HG03442 (cell line): ENCODE measurements around the gene SPO11.

Source experiments
- ATAC-seq: cut with Tn5 transposase; IDR thresholded peaks from one replicate; pipeline ENCODE4 v1.9.1; 2021; ENCODE audit warnings: mild to moderate bottlenecking, moderate library complexity; ENCODE audit not compliant: unreplicated experiment

Gene SPO11

GRCh38 chr20:57309544-57310115, 20.0 kb upstream of the SPO11 start:
- ATAC-seq = no peak

DNA sequence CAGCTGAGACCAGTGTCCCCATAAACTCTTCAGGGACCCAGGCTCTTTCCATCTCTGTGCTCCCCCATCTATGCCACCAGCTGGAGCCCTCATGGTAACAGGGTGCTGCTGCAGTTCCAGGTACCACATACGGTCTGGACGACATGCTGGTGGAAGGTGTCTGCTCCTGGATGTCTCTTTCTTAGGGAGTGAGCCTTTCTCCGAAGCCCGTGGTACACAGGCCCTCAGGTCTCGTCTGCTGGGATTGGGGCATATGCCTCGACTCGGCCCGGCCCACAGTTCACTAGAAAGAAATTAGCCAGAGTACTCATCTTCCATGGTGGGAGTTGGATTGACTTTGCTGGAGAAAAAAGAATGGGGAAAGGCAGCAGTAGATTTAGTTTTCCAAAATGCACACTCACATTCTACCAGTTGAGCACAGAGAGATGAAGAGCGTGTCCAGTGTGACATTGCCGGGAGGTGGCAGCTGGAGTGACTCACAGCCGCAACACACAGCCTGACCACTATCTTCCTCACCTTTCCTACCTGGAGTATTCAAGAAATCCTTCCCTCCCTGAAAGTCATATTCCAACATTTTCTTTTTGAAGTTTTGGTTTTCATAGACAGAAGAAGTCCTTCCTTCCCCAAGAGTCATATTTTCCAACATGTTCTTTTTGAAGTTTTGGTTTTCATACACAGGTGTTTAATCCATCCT, 18.6 kb upstream of the SPO11 start:
- no peak for ATAC-seq

DNA sequence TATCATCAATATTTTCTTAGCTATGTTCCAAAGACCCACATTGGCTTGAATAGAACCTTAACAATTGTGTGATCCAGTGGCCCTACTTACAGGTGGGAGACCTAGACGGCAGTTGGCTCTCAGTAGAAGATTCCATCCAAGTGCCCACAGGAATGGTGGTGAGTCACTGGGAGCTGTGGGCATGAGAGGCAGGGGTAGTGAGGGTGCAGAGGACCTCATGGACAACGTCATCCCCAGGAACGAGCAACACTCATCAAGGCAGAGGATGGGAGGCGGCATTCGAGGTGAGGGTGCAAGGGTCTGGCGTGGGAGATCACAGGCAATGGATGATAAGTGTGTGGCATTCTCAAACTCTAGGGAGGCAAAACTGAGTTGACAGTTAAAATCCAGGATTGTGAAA, 17.5 kb upstream of the SPO11 start:
- ATAC-seq = no peak

DNA sequence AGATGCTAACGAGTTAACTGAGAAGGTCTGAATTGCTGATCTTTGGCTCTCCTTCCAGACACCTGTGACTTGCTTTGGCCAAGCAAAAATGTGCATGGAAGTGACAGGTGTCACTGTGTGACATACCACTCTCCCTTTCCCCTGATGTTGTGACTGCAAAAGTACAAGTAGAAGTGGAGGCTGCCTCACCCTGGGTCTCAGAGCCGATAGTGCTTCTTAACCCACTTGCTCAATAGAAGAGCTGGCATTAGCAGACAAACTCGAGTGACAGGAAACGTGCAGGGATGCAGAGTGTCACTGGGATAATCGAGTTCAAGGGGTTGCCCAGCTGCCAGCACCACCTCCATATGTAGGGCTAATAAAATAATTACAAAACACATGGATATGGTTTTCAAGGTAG, 16.4 kb upstream of the SPO11 start:
- no peak for ATAC-seq

DNA sequence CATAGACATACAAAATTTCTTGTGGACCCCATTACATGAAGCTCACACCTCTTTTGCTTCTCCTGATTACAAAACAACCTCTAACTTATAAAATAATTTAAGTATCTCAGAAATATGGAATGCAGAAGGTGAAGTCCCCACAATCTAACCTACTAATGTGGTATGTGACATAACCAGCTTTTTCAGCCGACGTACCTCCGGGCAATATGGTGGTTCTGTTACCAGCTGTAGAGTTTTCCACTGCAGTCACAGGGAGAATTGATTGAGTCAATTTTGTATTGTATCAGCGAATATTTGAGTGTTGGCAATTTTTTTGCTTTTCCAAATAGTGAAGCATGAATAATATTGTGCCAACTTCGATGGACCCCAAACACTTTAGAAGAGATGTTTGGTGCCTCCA, 15.7 kb upstream of the SPO11 start:
- no peak for ATAC-seq

- ATAC-seq = no peak
Measured at GRCh38 chr20:57315083-57315975, 14.3 kb upstream of the SPO11 start.

DNA sequence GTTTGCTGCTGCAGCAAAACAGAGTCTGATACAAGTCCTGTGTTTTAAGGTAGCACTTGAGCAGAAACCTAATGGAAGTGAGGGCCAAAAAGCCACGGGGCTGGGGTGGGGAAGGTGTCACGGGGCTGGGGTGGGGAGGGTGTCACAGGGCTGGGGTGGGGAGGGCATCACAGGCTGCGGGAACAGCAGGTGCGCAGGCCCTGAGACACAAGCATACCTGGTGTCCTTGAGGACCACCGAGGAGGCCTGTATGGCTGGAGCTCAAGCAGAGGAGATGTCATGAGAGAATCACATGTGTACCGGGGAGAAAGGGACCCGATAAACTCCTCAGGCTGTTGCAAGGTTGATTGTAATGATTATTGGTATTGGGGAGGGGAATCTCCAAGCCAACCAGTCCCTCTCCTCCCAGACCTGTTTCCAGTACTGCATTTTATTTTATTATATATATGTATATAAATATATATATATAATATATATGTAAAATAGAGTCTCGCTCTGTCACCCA, 13.6 kb upstream of the SPO11 start:
- no peak for ATAC-seq

- no peak for ATAC-seq
Measured at GRCh38 chr20:57316795-57317201, 12.8 kb upstream of the SPO11 start.

- no peak for ATAC-seq
Measured at GRCh38 chr20:57317316-57317788, 12.3 kb upstream of the SPO11 start.

GRCh38 chr20:57317789-57318371, 11.7 kb upstream of the SPO11 start:
- ATAC-seq = no peak

DNA sequence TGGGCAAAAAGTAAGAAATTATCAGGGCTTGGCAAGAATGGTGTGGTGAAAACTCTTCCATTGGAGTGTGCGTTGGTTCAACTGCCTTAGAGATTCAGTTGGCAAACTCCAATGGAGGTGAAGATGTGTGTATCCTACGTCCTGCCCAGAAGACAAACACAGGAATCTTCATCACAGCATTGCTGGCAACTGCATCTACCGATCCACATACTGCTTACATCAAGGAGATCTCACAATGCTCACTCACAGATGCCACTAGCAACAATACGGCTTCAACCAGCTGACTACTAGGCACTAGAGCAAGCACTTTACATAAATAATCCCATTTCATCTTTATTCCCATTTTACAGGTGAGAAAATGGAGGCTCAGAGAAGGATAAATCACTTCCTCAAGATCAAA, 10.0 kb upstream of the SPO11 start:
- ATAC-seq = no peak

GRCh38 chr20:57320358-57320757, 9.2 kb upstream of the SPO11 start:
- no peak for ATAC-seq

DNA sequence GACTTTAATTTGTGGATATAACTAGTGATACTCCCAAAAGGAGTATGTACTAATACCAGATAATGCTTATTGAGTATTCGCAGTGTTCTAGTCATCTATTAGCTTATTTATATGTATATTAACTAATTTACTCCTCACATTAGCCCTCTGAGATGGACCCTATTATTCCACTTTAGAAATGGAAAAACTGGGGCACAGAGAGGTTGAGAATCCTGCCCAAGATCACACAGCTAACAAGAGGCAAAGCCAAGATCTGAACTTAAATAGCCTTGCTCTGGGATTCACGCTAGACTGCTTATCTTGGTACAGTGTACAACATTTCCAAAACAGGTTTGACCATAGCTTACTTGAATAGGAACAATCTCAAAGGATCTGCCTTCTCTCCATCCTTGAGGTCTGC, 8.5 kb upstream of the SPO11 start:
- ATAC-seq = no peak

DNA sequence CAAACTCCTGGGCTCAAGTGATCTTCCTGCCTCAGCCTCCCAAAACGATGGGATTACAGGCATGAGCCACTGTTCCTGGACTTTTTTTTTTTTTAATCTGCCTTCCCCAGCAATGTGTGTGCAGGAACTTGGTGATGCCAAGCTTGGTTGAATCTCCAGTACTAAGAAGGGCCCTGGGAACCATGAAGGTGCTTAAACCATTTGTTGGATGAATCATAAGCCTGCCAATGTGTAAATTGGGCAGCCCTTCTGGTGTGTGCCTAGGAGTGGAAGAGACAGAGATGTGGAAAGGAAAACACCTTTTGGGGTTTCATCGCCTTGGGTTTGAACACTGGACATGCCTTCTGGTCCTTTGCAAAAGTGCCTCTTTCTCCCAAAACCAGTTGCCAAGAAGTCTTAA, 7.1 kb upstream of the SPO11 start:
- no peak for ATAC-seq

DNA sequence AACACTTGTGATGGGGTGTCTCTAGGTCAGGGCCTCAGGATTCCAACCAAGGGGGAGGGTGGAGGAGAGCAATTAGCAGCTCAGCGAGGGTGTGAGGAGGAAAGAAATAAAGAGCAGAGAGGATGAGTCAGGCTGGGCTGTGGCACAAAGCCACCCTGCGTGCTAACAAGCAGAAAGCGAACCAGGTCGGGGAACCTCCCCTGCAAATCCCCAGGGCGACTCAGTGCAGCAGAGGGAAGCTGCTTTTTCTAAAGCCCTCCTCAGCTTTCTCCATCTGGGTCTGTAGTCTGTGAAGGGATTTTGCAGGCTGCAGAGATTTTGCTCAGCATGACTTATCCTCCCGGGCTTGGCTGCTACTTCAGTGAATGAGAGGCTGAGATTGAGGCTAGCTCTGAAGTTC, 6.6 kb upstream of the SPO11 start:
- ATAC-seq = peak; percentile 60

DNA sequence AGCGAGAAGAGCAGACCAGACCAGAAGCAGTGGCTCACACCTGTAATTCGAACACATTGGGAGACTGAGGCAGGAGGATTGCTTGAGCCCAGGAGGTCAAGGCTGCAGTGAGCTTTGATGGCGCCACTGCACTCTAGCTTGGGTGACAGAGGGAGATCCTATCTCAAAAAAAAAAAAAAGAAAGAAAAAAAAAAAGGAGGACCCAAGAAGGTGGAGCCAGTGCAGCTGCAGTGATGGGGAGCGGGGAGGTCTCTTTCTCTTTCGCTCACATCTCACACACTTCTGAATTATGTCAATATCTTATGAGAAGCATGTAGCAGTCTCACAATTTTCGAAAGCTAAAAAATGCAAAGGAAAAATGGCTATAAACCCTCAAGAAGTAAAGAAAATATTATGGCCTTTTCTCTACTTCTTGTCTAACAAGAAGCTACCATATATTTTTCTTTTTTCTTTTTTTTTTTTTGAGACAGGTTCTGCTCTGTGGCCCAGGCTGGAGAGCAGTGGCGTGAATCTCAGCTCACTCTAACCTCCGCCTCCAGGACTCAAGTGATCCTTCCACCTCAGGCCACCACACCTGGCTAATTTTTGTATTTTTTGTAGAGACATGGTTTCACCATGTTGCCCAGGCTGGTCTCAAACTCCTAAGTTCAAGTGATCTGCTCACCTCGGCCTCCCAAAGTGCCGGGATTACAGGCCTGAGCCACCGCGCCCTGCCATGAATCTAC, 3.8 kb upstream of the SPO11 start:
- no peak for ATAC-seq

GRCh38 chr20:57326667-57327455, 2.7 kb upstream of the SPO11 start:
- no peak for ATAC-seq

- no peak for ATAC-seq
Measured at GRCh38 chr20:57327820-57328219, 1.8 kb upstream of the SPO11 start.

- ATAC-seq = no peak
Measured at GRCh38 chr20:57330998-57331397, 1.4 kb downstream of the SPO11 start.
